HepG2 (cell line): Measurements from ENCODE around the gene CDH23. TPM values are rescaled to one million over a fixed set of nuclear protein-coding genes. Genes with fewer than 3 reads are reported as not detected.

Source experiments
- ATAC-seq: fragments of 200-7000 bp; cut with Tn5 transposase; 3 replicates; pipeline ENCODE4 v1.9.1; 2020; ENCODE audit warnings: mild to moderate bottlenecking, moderate library complexity
- BruUV-seq: library from RNA; stranded (reverse); fragments of 400-500 nt; replicated peaks from 2 replicates; lab custom pipeline; 2021; lab: Mats Ljungman, UMichigan
- CTCF ChIA-PET: fragments of 300-600 bp; formaldehyde crosslinking; extraction: SDS; loops from one replicate; lab custom pipeline; 2021; ENCODE audit warnings: low total read pairs, inconsistent platforms, low intra/inter-chr PET ratio; lab: Yijun Ruan, JAX
- POLR2A ChIA-PET: fragments of 350-600 bp; sonication (Branson Sonifier 250); formaldehyde crosslinking; loops from one replicate; lab custom pipeline; 2020; ENCODE audit warnings: antibody characterized with exemption, inconsistent platforms; lab: Yijun Ruan, JAX
- DNase-seq: peaks from one replicate; pipeline ENCODE4 v3.0.0-alpha.2; 2015; ENCODE audit warnings: low spot score
- FAIRE-seq: peaks from 3 replicates; lab custom pipeline; 2011; peaks lifted over from hg19 to GRCh38; lab: Jason Lieb, UNC
- H2AFZ ChIP-seq: one replicate; pipeline ENCODE4 v1.6.1; 2011; ENCODE audit warnings: low read length, inconsistent platforms
- H3K27ac ChIP-seq: fragments of 300-600 bp; 3 replicates; pipeline ENCODE4 v1.8.0; 2011; ENCODE audit warnings: mixed run types, mild to moderate bottlenecking, mixed read lengths, low read length, inconsistent platforms; ENCODE audit not compliant: insufficient read depth; ENCODE audit errors: extremely low read length
- H3K27me3 ChIP-seq, 2 experiments: fragments of 200-600 bp in 1 of 2; 2 replicates in 1 of 2; 3 replicates in 1 of 2; pipeline versions ENCODE4 v1.6.0 to v1.8.0; 2011; ENCODE audit warnings: low read length in 2 of 2, mild to moderate bottlenecking in 2 of 2, moderate library complexity in 2 of 2, inconsistent platforms in 1 of 2; ENCODE audit not compliant: insufficient read depth in 2 of 2, control insufficient read depth in 1 of 2
- H3K36me3 ChIP-seq, 2 experiments: fragments of 200-600 bp in 1 of 2; replicated peaks in 1 of 2; 2 replicates in 1 of 2; 3 replicates in 1 of 2; pipeline versions ENCODE4 v1.5.1 to v1.8.0; 2011; ENCODE audit warnings: low read length in 2 of 2, inconsistent platforms in 1 of 2; ENCODE audit not compliant: insufficient read depth in 2 of 2, control insufficient read depth in 1 of 2
- H3K4me1 ChIP-seq: 2 replicates; pipeline ENCODE4 v1.5.1; 2012; ENCODE audit warnings: low read length, inconsistent platforms; ENCODE audit not compliant: insufficient read depth
- H3K4me2 ChIP-seq: 2 replicates; pipeline ENCODE4 v1.6.0; 2011; ENCODE audit warnings: low read depth, low read length, inconsistent platforms
- H3K4me3 ChIP-seq, 3 experiments: fragments of 200-600 bp in 1 of 3; sonication (generic), shearing (Covaris generic) in 1 of 3; replicated peaks in 1 of 3; 2 replicates each; pipeline ENCODE4 v1.5.1; 2011 to 2016; ENCODE audit warnings: low read length in 3 of 3, inconsistent platforms in 2 of 3, low read depth in 2 of 3, mild to moderate bottlenecking in 2 of 3, control low read depth in 1 of 3, mixed read lengths in 1 of 3; ENCODE audit not compliant: insufficient read depth in 1 of 3
- H3K79me2 ChIP-seq: one replicate; pipeline ENCODE4 v1.6.1; 2011; ENCODE audit warnings: low read length, inconsistent platforms; ENCODE audit not compliant: insufficient read depth
- H3K9ac ChIP-seq: 2 replicates; pipeline ENCODE4 v1.6.0; 2011; ENCODE audit warnings: mild to moderate bottlenecking, low read depth, low read length, inconsistent platforms; ENCODE audit not compliant: insufficient read depth
- H3K9me3 ChIP-seq: 2 replicates; pipeline ENCODE4 v1.5.1; 2012; ENCODE audit warnings: mild to moderate bottlenecking, low read length
- H4K20me1 ChIP-seq: 2 replicates; pipeline ENCODE4 v1.6.0; 2011; ENCODE audit warnings: inconsistent platforms, mild to moderate bottlenecking, low read length, moderate library complexity; ENCODE audit not compliant: insufficient read depth
- AFF4 ChIP-seq: sonication (generic); formaldehyde crosslinking; IDR thresholded peaks from 2 replicates; pipeline ENCODE4 v1.4.0; 2020; ENCODE audit warnings: missing genetic modification reagents
- BCL6 ChIP-seq: IDR thresholded peaks from 2 replicates; pipeline ENCODE4 v1.6.1; 2016; ENCODE audit warnings: missing genetic modification reagents, missing compliant biosample characterization
- CCDC6 ChIP-seq: sonication (generic); formaldehyde crosslinking; IDR thresholded peaks from 2 replicates; pipeline ENCODE4 v1.8.1; 2022; ENCODE audit warnings: mild to moderate bottlenecking, missing genetic modification reagents, moderate library complexity
- DR1 ChIP-seq: sonication (generic); formaldehyde crosslinking; IDR thresholded peaks from 2 replicates; pipeline ENCODE4 v1.8.0; 2021; ENCODE audit warnings: mild to moderate bottlenecking, missing genetic modification reagents, inconsistent platforms
- MIXL1 ChIP-seq: IDR thresholded peaks from 2 replicates; pipeline ENCODE4 v1.6.1; 2016
- NFYC ChIP-seq: IDR thresholded peaks from 2 replicates; pipeline ENCODE4 v1.6.1; 2016; ENCODE audit warnings: missing genetic modification reagents, missing compliant biosample characterization
- ZNF569 ChIP-seq: sonication (generic); formaldehyde crosslinking; IDR thresholded peaks from 2 replicates; pipeline ENCODE4 v1.5.0; 2020; ENCODE audit warnings: mild to moderate bottlenecking, missing genetic modification reagents, moderate library complexity, borderline replicate concordance
- ZNF609 ChIP-seq: sonication (generic); formaldehyde crosslinking; IDR thresholded peaks from 2 replicates; pipeline ENCODE4 v1.4.0; 2020; ENCODE audit warnings: mild to moderate bottlenecking, missing genetic modification reagents, borderline replicate concordance
- ZNF776 ChIP-seq: sonication (generic); formaldehyde crosslinking; IDR thresholded peaks from 2 replicates; pipeline ENCODE4 v1.4.0; 2020; ENCODE audit warnings: mild to moderate bottlenecking, missing genetic modification reagents
- ZNF800 ChIP-seq: sonication (generic); formaldehyde crosslinking; IDR thresholded peaks from 2 replicates; pipeline ENCODE4 v1.4.0; 2020; ENCODE audit warnings: missing genetic modification reagents
- ZNF83 ChIP-seq: sonication (generic); formaldehyde crosslinking; IDR thresholded peaks from 2 replicates; pipeline ENCODE4 v1.4.0; 2020; ENCODE audit warnings: missing genetic modification reagents, mild to moderate bottlenecking, borderline replicate concordance
- WGBS: methylation state at CpG from one replicate; pipeline ENCODE4 v1.1.6; 2017; ENCODE audit warnings: low lambda C conversion rate; 5-methylcytosine and 5-hydroxymethylcytosine counted together
- in situ Hi-C: cut with HindIII; loops from 2 replicates; pipeline ENCODE4 v1.10.0; 2017; ENCODE audit warnings: low pct_unique_long_range_greater_than_20kb; ENCODE audit not compliant: extremely low pct_ligation_motif_present
- intact Hi-C: fragments of 100-400 bp; cut with micrococcal nuclease; formaldehyde crosslinking; loops from one replicate; pipeline ENCODE4 v1.10.0; 2022; ENCODE audit not compliant: unreplicated experiment
- polyA plus RNA-seq, 8 experiments: library from polyadenylated mRNA; depleted of rRNA in 3 of 8; stranded (reverse) in 7 of 8; unstranded in 1 of 8; fragments of >200 nt; fragmentation: Illumina TruSeq in 4 of 8; extraction: Trizol in 4 of 8; gene quantifications; 2 replicates each; pipeline versions ENCODE4 v1.2.1 to v1.2.3, GENCODE V29; 2011 to 2016; ENCODE audit warnings: low read depth in 4 of 8, missing spikeins in 1 of 8, mixed read lengths in 1 of 8; ENCODE audit not compliant: insufficient read depth in 1 of 8
- total RNA-seq, 5 experiments: library from RNA; depleted of rRNA; stranded (reverse); fragments of >200 nt; fragmentation: Illumina TruSeq; extraction: Trizol; gene quantifications; 2 replicates each; pipeline ENCODE4 v1.2.3, GENCODE V29; 2016; ENCODE audit warnings: low read depth in 1 of 5

The CDH23 gene
- total and polyA plus RNA-seq, 2 of the 13 experiments (the other 11 are each of a cell fraction or from before 2014, with no cell fraction given) = 0.13 TPM; not detected in 1

GRCh38 chr10:71398976-71399375, 2.3 kb downstream of the CDH23 start (continued):
- TF ChIP-seq ZNF609 (CRISPR knock-in tag) (no peak), ZNF800 (CRISPR knock-in tag) (no peak)

GRCh38 chr10:71399946-71400345, 3.2 kb downstream of the CDH23 start:
- Histone ChIP-seq H3K4me3 (no peak overlapping the region), H2AFZ (no peak overlapping the region), H3K4me2 (no peak overlapping the region), H3K27ac (no peak overlapping the region), H3K36me3 (no peaks in the 10 kb centered on the region), H3K9ac (no peak overlapping the region), H3K4me1 (no peaks in the 10 kb centered on the region), H4K20me1 (no peaks in the 10 kb centered on the region), H3K27me3 (peaks cover 12 to 53% of the 10 kb centered on the region in 2 experiments; a peak in 3 of 5 replicates), H3K79me2 (no peaks in the 10 kb centered on the region), H3K9me3 (no peaks in the 10 kb centered on the region)
- DNase-seq (no peak), ATAC-seq (no peak), FAIRE-seq (no peak)
- BruUV-seq = no TSS peak
- ChIA-PET CTCF (no interaction called here), POLR2A (no interaction called here)
- intact Hi-C loops (no loop called here), in situ Hi-C loops (no loop called here)
- WGBS = 9% methylated on average over 5 of the region's 5 CpGs
- TF ChIP-seq DR1 (CRISPR knock-in tag) (no peak), MIXL1 (CRISPR knock-in tag) (no peak), ZNF569 (CRISPR knock-in tag) (no peak), CCDC6 (CRISPR knock-in tag) (no peak), NFYC (CRISPR knock-in tag) (no peak), BCL6 (CRISPR knock-in tag) (no peak), AFF4 (CRISPR knock-in tag) (no peak), ZNF83 (CRISPR knock-in tag) (no peak), ZNF776 (CRISPR knock-in tag) (no peak)
